AG09319 (cell line): ENCODE measurements around the gene SRGAP3.
A peak's percentile ranks its signal among the peaks of the same experiment; 100 is the strongest.

Experiments
- DNase-seq: peaks from one replicate; pipeline ENCODE4 v3.0.0-alpha.2; 2010; ENCODE audit warnings: low read depth; ENCODE audit errors: extremely low read depth
- TF ChIP-seq, protein P1 (sequence below): IDR thresholded peaks from 2 replicates; pipeline ENCODE4 v1.5.1; 2011; ENCODE audit warnings: low read depth, mild to moderate bottlenecking, inconsistent platforms, low read length, moderate library complexity

Gene SRGAP3

DNA sequence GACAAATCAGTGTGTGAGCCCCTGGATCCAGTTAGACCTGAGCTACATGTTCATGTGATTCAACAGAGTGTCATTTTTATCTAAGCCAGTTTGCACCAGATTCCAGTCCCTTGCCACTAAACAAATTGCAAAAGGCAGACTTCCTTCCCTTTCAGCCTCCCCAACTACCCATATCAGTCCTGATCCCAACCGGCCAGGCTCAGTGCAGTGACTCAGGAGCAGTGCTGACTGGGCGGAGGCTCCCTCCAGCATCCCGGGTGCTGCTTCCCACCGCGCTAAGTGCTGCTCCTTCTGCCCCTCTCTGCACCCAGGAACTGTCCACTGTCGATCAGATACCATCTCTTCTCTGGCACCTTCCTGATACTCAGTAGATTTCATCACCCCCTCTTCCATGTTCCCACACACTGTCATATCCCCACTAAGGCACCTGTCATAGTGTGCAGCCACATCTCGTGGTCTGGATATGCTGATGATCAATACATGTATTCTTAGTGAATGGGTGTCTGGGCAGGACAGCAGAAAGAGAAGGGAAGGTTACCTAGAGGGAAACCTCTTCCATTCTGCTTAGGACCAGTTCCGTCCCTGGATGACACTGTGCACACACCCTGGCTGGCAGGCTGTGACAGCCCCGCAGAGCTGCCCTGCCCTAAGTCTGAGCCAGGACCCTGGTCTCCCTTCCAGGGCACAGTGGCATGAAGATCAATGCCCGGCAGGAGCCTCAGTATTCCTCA lies 177.3 kb downstream of the SRGAP3 start:
- DNase-seq = no peak

DNA sequence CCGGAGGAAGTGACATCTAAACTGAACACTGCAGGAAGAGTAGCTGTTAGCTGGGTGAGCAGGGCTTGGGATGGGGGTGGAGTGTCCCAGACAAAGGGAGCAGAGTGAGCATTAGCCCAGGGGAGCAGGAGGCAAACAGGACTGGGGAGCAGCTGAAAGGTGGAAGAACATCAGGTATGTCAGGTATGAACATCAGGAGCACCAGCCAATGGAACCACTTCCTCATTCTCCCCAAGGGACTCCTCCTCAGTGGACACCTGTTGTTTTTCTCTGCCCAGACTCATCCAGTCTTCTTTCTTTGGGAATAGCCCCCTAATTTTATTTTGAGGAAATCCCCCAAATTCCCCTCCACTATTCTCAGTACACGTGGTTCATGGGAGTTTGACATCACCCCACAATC lies 178.5 kb downstream of the SRGAP3 start:
- TF ChIP-seq, protein P1, sequence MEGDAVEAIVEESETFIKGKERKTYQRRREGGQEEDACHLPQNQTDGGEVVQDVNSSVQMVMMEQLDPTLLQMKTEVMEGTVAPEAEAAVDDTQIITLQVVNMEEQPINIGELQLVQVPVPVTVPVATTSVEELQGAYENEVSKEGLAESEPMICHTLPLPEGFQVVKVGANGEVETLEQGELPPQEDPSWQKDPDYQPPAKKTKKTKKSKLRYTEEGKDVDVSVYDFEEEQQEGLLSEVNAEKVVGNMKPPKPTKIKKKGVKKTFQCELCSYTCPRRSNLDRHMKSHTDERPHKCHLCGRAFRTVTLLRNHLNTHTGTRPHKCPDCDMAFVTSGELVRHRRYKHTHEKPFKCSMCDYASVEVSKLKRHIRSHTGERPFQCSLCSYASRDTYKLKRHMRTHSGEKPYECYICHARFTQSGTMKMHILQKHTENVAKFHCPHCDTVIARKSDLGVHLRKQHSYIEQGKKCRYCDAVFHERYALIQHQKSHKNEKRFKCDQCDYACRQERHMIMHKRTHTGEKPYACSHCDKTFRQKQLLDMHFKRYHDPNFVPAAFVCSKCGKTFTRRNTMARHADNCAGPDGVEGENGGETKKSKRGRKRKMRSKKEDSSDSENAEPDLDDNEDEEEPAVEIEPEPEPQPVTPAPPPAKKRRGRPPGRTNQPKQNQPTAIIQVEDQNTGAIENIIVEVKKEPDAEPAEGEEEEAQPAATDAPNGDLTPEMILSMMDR = no peak
- no peak for DNase-seq

More for the DNA sequence above, 177.3 kb downstream of the SRGAP3 start:
- TF ChIP-seq, protein P1 = no peak

DNA sequence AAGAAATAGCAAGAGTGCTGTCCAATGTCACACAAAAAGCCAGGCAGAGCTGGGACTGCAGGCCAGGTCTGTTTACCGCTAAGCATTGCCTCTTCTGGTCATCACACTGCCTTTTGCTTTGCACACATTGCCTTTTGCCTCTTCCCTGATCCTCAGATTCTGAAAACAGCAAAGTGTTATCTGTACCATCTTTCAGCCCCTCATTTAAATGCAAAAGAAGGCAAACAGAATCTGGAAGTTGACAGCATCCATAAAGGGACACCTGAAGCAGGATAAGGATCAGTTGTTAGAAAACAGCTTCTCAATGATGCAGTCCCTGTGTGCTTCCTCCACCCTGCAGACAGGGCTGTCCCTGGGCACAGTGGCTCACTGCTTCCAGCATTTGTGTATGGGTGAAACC lies 179.5 kb downstream of the SRGAP3 start:
- DNase-seq = no peak
- TF ChIP-seq, protein P1 = no peak

DNA sequence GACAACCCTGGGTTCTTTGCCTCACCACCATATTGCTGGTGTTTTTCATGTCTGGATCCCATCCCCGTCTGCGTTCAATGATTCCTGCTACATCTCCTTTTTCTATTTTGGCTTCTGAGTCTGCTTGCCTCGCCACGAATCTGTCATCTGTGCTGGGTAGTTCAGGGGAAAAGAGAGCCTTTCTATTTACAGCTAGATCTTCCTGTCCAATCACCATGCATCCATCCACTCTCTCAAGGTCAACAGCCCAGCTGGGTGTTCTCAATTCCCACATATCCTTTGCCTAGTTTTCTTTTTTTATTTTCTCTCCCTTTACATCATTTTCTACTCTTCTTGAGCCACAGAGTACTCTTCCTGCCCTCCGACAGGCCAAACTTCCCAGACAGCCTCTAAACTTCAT lies 181.4 kb downstream of the SRGAP3 start:
- TF ChIP-seq, protein P1 = no peak
- no peak for DNase-seq

DNA sequence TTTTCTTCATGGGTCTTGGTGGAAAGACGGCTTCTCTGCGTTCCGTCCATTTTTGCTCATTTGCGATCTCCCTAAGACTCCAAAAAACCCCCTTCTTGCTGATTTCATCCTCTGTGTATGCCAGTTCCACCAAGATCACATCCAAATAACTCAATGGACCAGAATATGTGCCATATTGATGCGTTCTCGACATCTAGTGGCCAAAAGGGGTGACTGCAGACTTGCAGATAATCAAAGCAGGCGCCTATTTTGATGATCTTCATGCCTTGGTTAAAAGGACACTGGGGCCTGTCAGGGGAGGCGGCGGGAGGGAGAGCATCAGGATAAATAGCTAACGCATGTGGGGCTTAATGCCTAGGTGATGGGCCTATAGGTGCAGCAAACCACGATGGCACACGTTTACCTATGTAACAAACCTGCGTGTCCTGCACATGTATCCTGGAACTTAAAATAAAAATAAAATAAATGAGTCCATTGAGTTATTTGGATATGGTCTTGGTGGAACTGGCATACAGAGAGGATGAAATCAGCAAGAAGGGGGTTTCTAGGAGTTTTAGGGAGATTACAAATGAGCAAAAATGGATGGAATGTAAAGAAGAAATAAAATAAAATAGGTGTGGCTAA lies 182.0 kb downstream of the SRGAP3 start:
- TF ChIP-seq, protein P1 = peak; percentile 98
- DNase-seq = peak; percentile 20

DNA sequence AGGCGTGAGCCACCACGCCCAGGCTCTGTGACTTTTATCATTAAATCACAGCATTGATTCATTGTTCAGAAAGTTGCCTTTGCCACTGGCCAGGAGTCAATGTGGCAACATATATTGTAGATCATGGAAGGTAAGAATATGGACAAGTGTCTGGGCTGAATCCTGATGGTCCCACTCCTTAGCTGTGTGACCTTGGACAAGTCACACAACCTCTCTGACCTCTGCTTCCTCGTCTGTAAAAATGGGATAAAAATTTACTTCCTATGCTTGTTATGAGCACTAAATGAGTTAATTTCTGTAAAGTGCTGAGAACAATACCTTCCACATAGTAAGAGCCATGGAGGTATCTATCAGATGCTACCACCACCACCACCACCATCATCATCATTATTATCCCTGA lies 182.7 kb downstream of the SRGAP3 start:
- TF ChIP-seq, protein P1 = no peak
- no peak for DNase-seq

DNA sequence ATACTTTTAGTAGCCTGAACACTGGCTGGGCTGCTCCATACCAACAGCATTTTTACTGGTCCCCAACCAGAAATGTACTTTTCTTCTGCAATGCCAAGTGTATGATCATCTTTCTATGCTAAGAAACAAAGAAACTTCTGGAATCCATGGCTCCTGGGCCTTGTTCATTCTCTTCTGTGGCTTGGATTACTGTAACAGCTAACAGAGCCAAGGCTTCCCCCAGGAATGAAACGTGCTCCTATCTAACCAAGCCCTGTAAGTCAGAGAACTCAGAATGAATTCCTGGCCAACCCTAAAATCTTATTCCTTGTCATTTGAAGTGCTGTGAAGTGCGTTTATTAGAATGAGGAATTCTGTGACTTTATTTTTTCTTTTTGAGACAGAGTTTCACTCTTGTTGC lies 183.3 kb downstream of the SRGAP3 start:
- TF ChIP-seq, protein P1 = no peak
- DNase-seq = no peak
